IMR-90 (cell line): ENCODE data around the gene EPSTI1. TPM values are rescaled to one million over a fixed set of nuclear protein-coding genes. Genes with fewer than 3 reads are reported as not detected.
A peak's percentile ranks its signal among the peaks of the same experiment; 100 is the strongest.

Experiments used
- ATAC-seq: fragments of 200-7000 bp; cut with Tn5 transposase; 2 replicates; pipeline ENCODE4 v1.9.1; 2020; ENCODE audit warnings: low read depth, mild to moderate bottlenecking, moderate library complexity
- BruUV-seq: library from RNA; stranded (reverse); fragments of 400-500 nt; replicated peaks from 2 replicates; lab custom pipeline; 2021; lab: Mats Ljungman, UMichigan
- CTCF ChIA-PET: fragments of 300-600 bp; formaldehyde crosslinking; extraction: SDS; loops from one replicate; lab custom pipeline; 2021; ENCODE audit warnings: antibody characterized with exemption; lab: Yijun Ruan, JAX
- POLR2A ChIA-PET: fragments of 300-600 bp; sonication (Branson Sonifier 250); formaldehyde crosslinking; loops from one replicate; lab custom pipeline; 2022; ENCODE audit warnings: antibody characterized with exemption; ENCODE audit not compliant: unreplicated experiment; lab: Charles Lee
- DNase-seq: peaks from one replicate; pipeline ENCODE4 v3.0.0; 2013
- H2AFZ ChIP-seq: replicated peaks from 2 replicates; pipeline ENCODE3; 2013; ENCODE audit warnings: low read length, mild to moderate bottlenecking; ENCODE audit not compliant: poor library complexity
- H2AK5ac ChIP-seq: 2 replicates; pipeline ENCODE4 v1.6.1; 2013; ENCODE audit warnings: low read depth, low read length, inconsistent platforms
- H2AK9ac ChIP-seq: replicated peaks from 2 replicates; pipeline ENCODE3; 2013; ENCODE audit warnings: mild to moderate bottlenecking, low read depth, low read length, moderate library complexity; ENCODE audit not compliant: poor library complexity
- H2BK120ac ChIP-seq: 2 replicates; pipeline ENCODE4 v1.6.1; 2013; ENCODE audit warnings: low read depth, low read length, inconsistent platforms
- H2BK15ac ChIP-seq: 3 replicates; pipeline ENCODE4 v1.6.1; 2013; ENCODE audit warnings: low read depth, low read length, inconsistent platforms
- H2BK20ac ChIP-seq: 2 replicates; pipeline ENCODE4 v1.6.1; 2013; ENCODE audit warnings: low read depth, mild to moderate bottlenecking, inconsistent platforms, low read length, moderate library complexity
- H2BK5ac ChIP-seq: 2 replicates; pipeline ENCODE4 v1.6.1; 2013; ENCODE audit warnings: mild to moderate bottlenecking, low read depth, low read length, inconsistent platforms; ENCODE audit not compliant: poor library complexity, severe bottlenecking
- H3K14ac ChIP-seq: replicated peaks from 2 replicates; pipeline ENCODE4 v1.6.1; 2013; ENCODE audit warnings: low read depth, low read length, inconsistent platforms
- H3K18ac ChIP-seq: 2 replicates; pipeline ENCODE4 v1.6.1; 2013; ENCODE audit warnings: low read depth, low read length, control low read depth
- H3K23ac ChIP-seq: 2 replicates; pipeline ENCODE4 v1.6.1; 2013; ENCODE audit warnings: low read depth, low read length, inconsistent platforms
- H3K27ac ChIP-seq: 2 replicates; pipeline ENCODE4 v1.5.1; 2013; ENCODE audit warnings: mild to moderate bottlenecking, control low read depth, low read length; ENCODE audit not compliant: insufficient read depth
- H3K27me3 ChIP-seq: 2 replicates; pipeline ENCODE4 v1.6.1; 2013; ENCODE audit warnings: low read length; ENCODE audit not compliant: control insufficient read depth, insufficient read depth
- H3K36me3 ChIP-seq: 2 replicates; pipeline ENCODE4 v1.6.1; 2013; ENCODE audit warnings: low read length, mixed read lengths; ENCODE audit not compliant: control insufficient read depth, insufficient read depth
- H3K4ac ChIP-seq: 2 replicates; pipeline ENCODE4 v1.6.1; 2013; ENCODE audit warnings: low read depth, low read length, inconsistent platforms
- H3K4me1 ChIP-seq: 2 replicates; pipeline ENCODE4 v1.6.1; 2013; ENCODE audit warnings: low read length, mixed read lengths; ENCODE audit not compliant: control insufficient read depth, insufficient read depth
- H3K4me2 ChIP-seq: 2 replicates; pipeline ENCODE4 v1.6.1; 2013; ENCODE audit warnings: low read depth, mild to moderate bottlenecking, control low read depth, low read length, moderate library complexity
- H3K4me3 ChIP-seq: 2 replicates; pipeline ENCODE4 v1.5.1; 2013; ENCODE audit warnings: low read depth, mild to moderate bottlenecking, control low read depth, low read length, moderate library complexity; ENCODE audit not compliant: insufficient read depth
- H3K56ac ChIP-seq: 2 replicates; pipeline ENCODE4 v1.6.1; 2013; ENCODE audit warnings: low read length, inconsistent platforms; ENCODE audit not compliant: insufficient read depth; ENCODE audit errors: extremely low read depth
- H3K79me1 ChIP-seq, 2 experiments: 2 replicates each; pipeline ENCODE4 v1.6.1; 2013; ENCODE audit warnings: low read length in 2 of 2, inconsistent platforms in 1 of 2, low read depth in 1 of 2
- H3K9ac ChIP-seq: 2 replicates; pipeline ENCODE4 v1.6.1; 2013; ENCODE audit warnings: low read depth, low read length, control low read depth
- H3K9me1 ChIP-seq: 2 replicates; pipeline ENCODE4 v1.6.1; 2013; ENCODE audit warnings: low read length, inconsistent platforms; ENCODE audit not compliant: insufficient read depth
- H3K9me3 ChIP-seq: 2 replicates; pipeline ENCODE4 v1.6.1; 2013; ENCODE audit warnings: low read length; ENCODE audit not compliant: control insufficient read depth, insufficient read depth
- H4K20me1 ChIP-seq: 2 replicates; pipeline ENCODE4 v1.6.1; 2013; ENCODE audit warnings: low read length, inconsistent platforms; ENCODE audit not compliant: insufficient read depth
- H4K5ac ChIP-seq: 2 replicates; pipeline ENCODE4 v1.6.1; 2013; ENCODE audit warnings: mild to moderate bottlenecking, low read depth, low read length, control low read depth
- H4K8ac ChIP-seq, 2 experiments: 2 replicates each; pipeline ENCODE4 v1.6.1; 2013; ENCODE audit warnings: low read depth in 2 of 2, low read length in 2 of 2, control low read depth in 1 of 2, inconsistent platforms in 1 of 2
- H4K91ac ChIP-seq: 2 replicates; pipeline ENCODE4 v1.6.1; 2013; ENCODE audit warnings: low read depth, low read length, inconsistent platforms; ENCODE audit not compliant: insufficient read depth
- BHLHE40 ChIP-seq: fragments of 150-350 bp; IDR thresholded peaks from 2 replicates; pipeline ENCODE4 v1.6.1; 2016; ENCODE audit warnings: mild to moderate bottlenecking, low read depth, low read length
- CEBPB ChIP-seq: IDR thresholded peaks from 2 replicates; pipeline ENCODE4 v1.6.1; 2012; ENCODE audit warnings: low read depth, low read length, improper control_type of control experiment
- CHD1 ChIP-seq: IDR thresholded peaks from 2 replicates; pipeline ENCODE4 v1.6.1; 2012; ENCODE audit warnings: low read depth, low read length, improper control_type of control experiment
- FOS ChIP-seq: fragments of 150-350 bp; IDR thresholded peaks from 2 replicates; pipeline ENCODE4 v1.6.1; 2016; ENCODE audit warnings: low read depth, low read length
- MAFK ChIP-seq: IDR thresholded peaks from 2 replicates; pipeline ENCODE4 v1.6.1; 2012; ENCODE audit warnings: low read depth, low read length, improper control_type of control experiment
- MAZ ChIP-seq: IDR thresholded peaks from 2 replicates; pipeline ENCODE4 v1.6.1; 2012; ENCODE audit warnings: low read depth, mild to moderate bottlenecking, low read length, improper control_type of control experiment, moderate library complexity, borderline replicate concordance
- MXI1 ChIP-seq: IDR thresholded peaks from 2 replicates; pipeline ENCODE4 v1.6.1; 2012; ENCODE audit warnings: low read depth, mild to moderate bottlenecking, low read length, moderate library complexity, borderline replicate concordance
- NFE2L2 ChIP-seq: fragments of 150-350 bp; IDR thresholded peaks from 2 replicates; pipeline ENCODE4 v1.6.1; 2016; ENCODE audit warnings: low read depth, mild to moderate bottlenecking, low read length
- POLR2A ChIP-seq: IDR thresholded peaks from 2 replicates; pipeline ENCODE4 v1.6.1; 2012; ENCODE audit warnings: mild to moderate bottlenecking, low read depth, low read length
- RAD21 ChIP-seq: IDR thresholded peaks from 2 replicates; pipeline ENCODE4 v1.6.1; 2012; ENCODE audit warnings: low read length, improper control_type of control experiment
- RCOR1 ChIP-seq: IDR thresholded peaks from 2 replicates; pipeline ENCODE4 v1.6.1; 2012; ENCODE audit warnings: mild to moderate bottlenecking, low read length, improper control_type of control experiment; ENCODE audit not compliant: insufficient replicate concordance
- RFX5 ChIP-seq: IDR thresholded peaks from 2 replicates; pipeline ENCODE4 v1.8.0; 2012; ENCODE audit warnings: low read depth, mild to moderate bottlenecking, low read length, moderate library complexity
- SMC3 ChIP-seq: fragments of 150-350 bp; IDR thresholded peaks from 2 replicates; pipeline ENCODE4 v1.6.1; 2016; ENCODE audit warnings: low read depth, mild to moderate bottlenecking, antibody characterized with exemption, low read length, moderate library complexity
- WGBS, 2 experiments: methylation state at CpG; one replicate each; pipeline versions ENCODE4 v1.1.5 to v1.1.7; 2013; ENCODE audit warnings: missing lambda C conversion rate in 2 of 2; ENCODE audit not compliant: insufficient read length in 1 of 2; ENCODE audit errors: extremely low coverage in 2 of 2; 5-methylcytosine and 5-hydroxymethylcytosine counted together
- dilution Hi-C: fragments of 300-500 bp; cut with HindIII; formaldehyde crosslinking; loops from one replicate; pipeline ENCODE4 v1.14.3; 2018; ENCODE audit warnings: low sequenced_read_pairs; ENCODE audit not compliant: unreplicated experiment
- in situ Hi-C: fragments of 300-500 bp; cut with MboI; formaldehyde crosslinking; loops from 3 replicates; pipeline ENCODE4 v1.14.3; 2019; ENCODE audit warnings: low sequenced_read_pairs, inconsistent platforms, mixed read lengths
- intact Hi-C: fragments of 100-400 bp; cut with micrococcal nuclease; formaldehyde crosslinking; loops from 2 replicates; pipeline ENCODE4 v1.10.0; 2022
- polyA plus RNA-seq, 3 experiments: library from polyadenylated mRNA; depleted of rRNA; stranded (reverse); fragments of >200 nt; gene quantifications; 2 replicates each; pipeline ENCODE4 v1.2.3, GENCODE V29; 2012; ENCODE audit warnings: low replicate concordance in 1 of 3
- total RNA-seq: library from RNA; depleted of rRNA; stranded (reverse); fragments of >200 nt; gene quantifications from 2 replicates; pipeline ENCODE4 v1.2.3, GENCODE V29; 2012
- TF ChIP-seq, protein P1 (sequence below): fragments of 150-350 bp; IDR thresholded peaks from 2 replicates; pipeline ENCODE4 v1.6.1; 2016; ENCODE audit warnings: low read depth, mild to moderate bottlenecking, low read length, moderate library complexity, borderline replicate concordance
- TF ChIP-seq, protein P2 (sequence below): fragments of 150-350 bp; IDR thresholded peaks from 2 replicates; pipeline ENCODE4 v1.6.1; 2017; ENCODE audit warnings: mild to moderate bottlenecking, antibody characterized with exemption, low read length, low read depth
- TF ChIP-seq, protein P3 (sequence below): conservative IDR thresholded peaks from 2 replicates; pipeline ENCODE4 v1.5.1; 2012; ENCODE audit warnings: mild to moderate bottlenecking, low read depth, low read length, improper control_type of control experiment

Gene EPSTI1
- total and polyA plus RNA-seq, 2 of the 4 experiments (the other 2 are of a cell fraction), result 0.90 to 1.6 TPM

DNA sequence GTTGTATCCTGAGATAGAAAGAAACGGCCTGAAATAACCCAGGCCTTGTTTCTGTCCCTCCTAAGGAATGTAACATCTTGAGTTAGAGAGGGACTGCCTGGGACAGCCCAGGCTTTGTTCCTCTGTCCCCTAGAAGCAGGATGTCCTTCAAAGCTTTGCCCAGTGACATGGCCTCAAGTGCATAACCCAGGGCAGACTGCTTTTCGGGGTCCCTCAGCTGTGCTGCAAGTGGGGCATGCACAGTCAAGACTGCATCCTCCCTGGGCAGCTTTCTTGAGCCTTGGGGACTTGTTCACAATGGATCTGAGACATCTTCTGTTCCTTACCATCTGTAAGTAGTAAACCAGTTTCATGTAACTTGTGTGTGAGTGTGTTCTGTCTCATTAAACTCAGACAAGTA, 7.5 kb upstream of the EPSTI1 start:
- peak overlapping the region; percentile 15 for H2BK5ac ChIP-seq
- TF ChIP-seq POLR2A (no peak), FOS (no peak), NFE2L2 (no peak), MAFK (no peak), CHD1 (no peak), RFX5 (no peak), MXI1 (no peak), BHLHE40 (no peak), MAZ (no peak), CEBPB (no peak), SMC3 (no peak), RCOR1 (no peak), RAD21 (no peak)
- TF ChIP-seq, protein P1, sequence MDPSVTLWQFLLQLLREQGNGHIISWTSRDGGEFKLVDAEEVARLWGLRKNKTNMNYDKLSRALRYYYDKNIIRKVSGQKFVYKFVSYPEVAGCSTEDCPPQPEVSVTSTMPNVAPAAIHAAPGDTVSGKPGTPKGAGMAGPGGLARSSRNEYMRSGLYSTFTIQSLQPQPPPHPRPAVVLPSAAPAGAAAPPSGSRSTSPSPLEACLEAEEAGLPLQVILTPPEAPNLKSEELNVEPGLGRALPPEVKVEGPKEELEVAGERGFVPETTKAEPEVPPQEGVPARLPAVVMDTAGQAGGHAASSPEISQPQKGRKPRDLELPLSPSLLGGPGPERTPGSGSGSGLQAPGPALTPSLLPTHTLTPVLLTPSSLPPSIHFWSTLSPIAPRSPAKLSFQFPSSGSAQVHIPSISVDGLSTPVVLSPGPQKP, result no peak
- TF ChIP-seq, protein P2, sequence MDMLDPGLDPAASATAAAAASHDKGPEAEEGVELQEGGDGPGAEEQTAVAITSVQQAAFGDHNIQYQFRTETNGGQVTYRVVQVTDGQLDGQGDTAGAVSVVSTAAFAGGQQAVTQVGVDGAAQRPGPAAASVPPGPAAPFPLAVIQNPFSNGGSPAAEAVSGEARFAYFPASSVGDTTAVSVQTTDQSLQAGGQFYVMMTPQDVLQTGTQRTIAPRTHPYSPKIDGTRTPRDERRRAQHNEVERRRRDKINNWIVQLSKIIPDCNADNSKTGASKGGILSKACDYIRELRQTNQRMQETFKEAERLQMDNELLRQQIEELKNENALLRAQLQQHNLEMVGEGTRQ, result no peak
- TF ChIP-seq, protein P3, sequence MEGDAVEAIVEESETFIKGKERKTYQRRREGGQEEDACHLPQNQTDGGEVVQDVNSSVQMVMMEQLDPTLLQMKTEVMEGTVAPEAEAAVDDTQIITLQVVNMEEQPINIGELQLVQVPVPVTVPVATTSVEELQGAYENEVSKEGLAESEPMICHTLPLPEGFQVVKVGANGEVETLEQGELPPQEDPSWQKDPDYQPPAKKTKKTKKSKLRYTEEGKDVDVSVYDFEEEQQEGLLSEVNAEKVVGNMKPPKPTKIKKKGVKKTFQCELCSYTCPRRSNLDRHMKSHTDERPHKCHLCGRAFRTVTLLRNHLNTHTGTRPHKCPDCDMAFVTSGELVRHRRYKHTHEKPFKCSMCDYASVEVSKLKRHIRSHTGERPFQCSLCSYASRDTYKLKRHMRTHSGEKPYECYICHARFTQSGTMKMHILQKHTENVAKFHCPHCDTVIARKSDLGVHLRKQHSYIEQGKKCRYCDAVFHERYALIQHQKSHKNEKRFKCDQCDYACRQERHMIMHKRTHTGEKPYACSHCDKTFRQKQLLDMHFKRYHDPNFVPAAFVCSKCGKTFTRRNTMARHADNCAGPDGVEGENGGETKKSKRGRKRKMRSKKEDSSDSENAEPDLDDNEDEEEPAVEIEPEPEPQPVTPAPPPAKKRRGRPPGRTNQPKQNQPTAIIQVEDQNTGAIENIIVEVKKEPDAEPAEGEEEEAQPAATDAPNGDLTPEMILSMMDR, result no peak
- ChIA-PET POLR2A (no interaction called here), CTCF (no interaction called here)
- no peaks in the 10 kb centered on the region for H4K20me1 ChIP-seq
- H3K23ac ChIP-seq, result no peak overlapping the region; the same call in 1 of the 2 replicates
- H3K14ac ChIP-seq, result 0 out of 2 replicates have a peak overlapping the region, but pooled peaks have one; percentile 71
- H2AK9ac ChIP-seq, result no peak overlapping the region
- peak overlapping the region; percentile 90 for H2AK5ac ChIP-seq
- dilution Hi-C loops (no loop called here), intact Hi-C loops (no loop called here), in situ Hi-C loops (no loop called here)
- no peak overlapping the region for H3K56ac ChIP-seq
- H3K18ac ChIP-seq, result peak overlapping the region; percentile 37; the same call in 1 of the 2 replicates
- DNase-seq (no peak), ATAC-seq (no peak)
- no peaks in the 10 kb centered on the region for H3K27me3 ChIP-seq
- 0 out of 2 replicates have a peak, but pooled peaks cover 5% of the 10 kb centered on the region for H3K9me1 ChIP-seq
- no CpG with 5 or more reads among the region's 2 CpGs for WGBS, 2 experiments
- peak overlapping the region; percentile 11 for H2BK20ac ChIP-seq
- no peak overlapping the region for H3K9ac ChIP-seq
- H3K27ac ChIP-seq, result no peak overlapping the region
- H3K9me3 ChIP-seq, result no peaks in the 10 kb centered on the region
- H2AFZ ChIP-seq, result peak overlapping the region; percentile 18
- BruUV-seq, result no TSS peak
- no peaks in the 10 kb centered on the region for H3K79me1 ChIP-seq
- H3K4ac ChIP-seq, result peak overlapping the region; percentile 38
- H3K4me2 ChIP-seq, result no peak overlapping the region
- H4K8ac ChIP-seq, result peak overlapping the region in 1 of 2 experiments; percentile 48; a peak in 2 of 4 replicates
- H3K4me3 ChIP-seq, result no peak overlapping the region
- peak overlapping the region; percentile 84 for H2BK15ac ChIP-seq
- H3K4me1 ChIP-seq, result peaks cover 4% of the 10 kb centered on the region
- H2BK120ac ChIP-seq, result peak overlapping the region; percentile 23
- H4K91ac ChIP-seq, result peak overlapping the region; percentile 63; the same call in 1 of the 2 replicates
- H3K36me3 ChIP-seq, result no peaks in the 10 kb centered on the region
- H4K5ac ChIP-seq, result no peak overlapping the region
